OCI-LY3 (cell line): ENCODE results near the gene NLGN1.
A peak's percentile ranks its signal among the peaks of the same experiment; 100 is the strongest.

Experiments
- H2AFZ ChIP-seq: fragments of 200-600, 300-600 bp; shearing (Covaris generic); 2 replicates; pipeline ENCODE4 v1.6.0; 2014; ENCODE audit warnings: antibody characterized with exemption, low read depth, low read length
- H3K27ac ChIP-seq: fragments of 200-600, 300-600 bp; sonication (generic); 2 replicates; pipeline ENCODE4 v1.5.1; 2014; ENCODE audit warnings: mild to moderate bottlenecking, low read length, moderate library complexity, mixed read lengths
- H3K27me3 ChIP-seq: fragments of 200-600, 300-600 bp; sonication (generic); 2 replicates; pipeline ENCODE4 v1.6.1; 2014; ENCODE audit warnings: low read depth, low read length, mixed read lengths
- H3K36me3 ChIP-seq: fragments of 200-600, 300-600 bp; sonication (generic); replicated peaks from 2 replicates; pipeline ENCODE3; 2014; ENCODE audit warnings: low read depth, low read length, mixed read lengths
- H3K4me1 ChIP-seq: fragments of 300-600, 200-600 bp; sonication (generic); 2 replicates; pipeline ENCODE4 v1.6.1; 2014; ENCODE audit warnings: low read length, mixed read lengths
- H3K4me2 ChIP-seq: fragments of 200-600, 300-600 bp; sonication (generic); 2 replicates; pipeline ENCODE4 v1.6.1; 2014; ENCODE audit warnings: low read length, mixed read lengths
- H3K4me3 ChIP-seq: fragments of 300-600, 200-600 bp; sonication (generic); 2 replicates; pipeline ENCODE4 v1.5.1; 2014; ENCODE audit warnings: antibody characterized with exemption, mild to moderate bottlenecking, low read length, moderate library complexity
- H3K79me2 ChIP-seq: fragments of 300-600, 200-600 bp; shearing (Covaris generic); 2 replicates; pipeline ENCODE4 v1.6.1; 2014; ENCODE audit warnings: mild to moderate bottlenecking, low read length, mixed read lengths
- H3K9ac ChIP-seq: fragments of 300-600, 200-600 bp; shearing (Covaris generic); 2 replicates; pipeline ENCODE4 v1.6.0; 2014; ENCODE audit warnings: mild to moderate bottlenecking, low read length, moderate library complexity
- H3K9me3 ChIP-seq: fragments of 200-600, 300-600 bp; shearing (Covaris generic); 2 replicates; pipeline ENCODE4 v1.6.1; 2014; ENCODE audit warnings: low read length, mixed read lengths; ENCODE audit not compliant: insufficient read depth
- H4K20me1 ChIP-seq: fragments of 200-600, 300-600 bp; sonication (generic); 2 replicates; pipeline ENCODE4 v1.6.1; 2016; ENCODE audit warnings: low read length, mixed read lengths; ENCODE audit not compliant: insufficient read depth
- CTCF ChIP-seq: fragments of 200-600, 300-600 bp; sonication (generic); IDR thresholded peaks from 2 replicates; pipeline ENCODE4 v1.5.1; 2014; ENCODE audit warnings: antibody characterized with exemption, low read length, low read depth
- EZH2phosphoT487 ChIP-seq: fragments of 200-600 bp; shearing (Covaris generic); IDR thresholded peaks from 2 replicates; pipeline ENCODE4 v1.6.1; 2018; ENCODE audit warnings: antibody characterized with exemption, mixed run types, low read depth

Gene NLGN1

DNA sequence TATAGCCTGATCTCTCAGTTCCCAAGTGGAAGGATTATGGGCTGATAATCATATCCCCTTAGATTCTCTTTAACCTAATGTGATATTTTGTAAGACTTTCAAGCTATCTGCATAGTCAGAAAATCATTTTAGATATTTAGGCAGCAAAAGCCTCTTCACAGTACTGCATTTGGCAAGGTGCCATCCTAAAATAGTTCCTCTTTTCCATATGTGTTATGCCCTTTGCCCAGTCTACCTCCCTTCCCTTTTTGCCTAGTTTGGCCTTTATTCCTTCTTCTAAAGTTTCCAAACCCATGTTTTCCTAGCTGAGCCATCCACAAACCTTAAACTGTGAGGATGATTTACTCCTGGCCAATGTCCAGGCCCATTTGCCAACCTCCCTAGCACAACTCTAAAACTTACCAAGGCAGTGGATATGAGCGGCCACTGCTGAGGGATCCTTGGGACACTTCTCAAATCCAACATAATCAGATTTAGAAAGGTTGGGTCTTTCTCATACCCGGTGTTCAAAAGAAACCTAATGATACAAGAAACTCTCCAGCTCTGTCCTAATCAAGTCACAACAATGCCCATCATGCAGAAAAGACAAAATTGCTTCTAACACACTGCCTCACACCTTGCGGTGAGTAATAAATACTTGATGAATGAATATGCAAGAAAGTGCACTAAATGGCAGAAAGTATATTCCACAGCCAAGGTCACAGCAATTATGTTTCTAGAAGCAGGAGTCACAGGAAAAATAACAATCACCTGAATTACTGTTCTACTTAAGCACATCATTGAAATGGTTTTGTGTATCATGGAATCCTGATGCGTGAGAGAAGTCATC lies 493.9 kb downstream of the NLGN1 start:
- Histone ChIP-seq H3K9me3 (no peaks in the 10 kb centered on the region), H3K27ac (no peak overlapping the region), H4K20me1 (no peaks in the 10 kb centered on the region), H3K79me2 (no peaks in the 10 kb centered on the region), H3K4me3 (no peak overlapping the region), H3K36me3 (no peaks in the 10 kb centered on the region), H3K4me1 (peaks cover 16% of the 10 kb centered on the region), H3K27me3 (no peaks in the 10 kb centered on the region), H2AFZ (no peak overlapping the region), H3K9ac (no peak overlapping the region), H3K4me2 (no peak overlapping the region)
- no peak for TF ChIP-seq EZH2phosphoT487

GRCh38 chr3:173892547-173892946 lies 495.0 kb downstream of the NLGN1 start:
- H3K4me2 ChIP-seq = peak overlapping the region; percentile 47
- H4K20me1 ChIP-seq = no peaks in the 10 kb centered on the region
- H3K9me3 ChIP-seq = no peaks in the 10 kb centered on the region
- no peaks in the 10 kb centered on the region for H3K27me3 ChIP-seq
- H2AFZ ChIP-seq = peak overlapping the region; percentile 56; the same call in 1 of the 2 replicates
- TF ChIP-seq EZH2phosphoT487 (no peak), CTCF (no peak)
- H3K4me1 ChIP-seq = peaks cover 16% of the 10 kb centered on the region
- no peaks in the 10 kb centered on the region for H3K79me2 ChIP-seq
- H3K27ac ChIP-seq = no peak overlapping the region; the same call in 1 of the 2 replicates
- H3K4me3 ChIP-seq = no peak overlapping the region
- H3K9ac ChIP-seq = no peak overlapping the region
- H3K36me3 ChIP-seq = no peaks in the 10 kb centered on the region

- Histone ChIP-seq H3K79me2 (no peaks in the 10 kb centered on the region), H3K4me2 (peak overlapping the region; percentile 47), H3K36me3 (no peaks in the 10 kb centered on the region), H3K27ac (no peak overlapping the region), H3K4me3 (no peak overlapping the region), H3K27me3 (no peaks in the 10 kb centered on the region), H3K4me1 (peaks cover 16% of the 10 kb centered on the region), H2AFZ (peak overlapping the region; percentile 56; the same call in 1 of the 2 replicates), H4K20me1 (no peaks in the 10 kb centered on the region), H3K9me3 (no peaks in the 10 kb centered on the region), H3K9ac (no peak overlapping the region)
- TF ChIP-seq CTCF (no peak), EZH2phosphoT487 (no peak)
These were observed 495.5 kb downstream of the NLGN1 start for GRCh38 chr3:173893066-173893465.

DNA sequence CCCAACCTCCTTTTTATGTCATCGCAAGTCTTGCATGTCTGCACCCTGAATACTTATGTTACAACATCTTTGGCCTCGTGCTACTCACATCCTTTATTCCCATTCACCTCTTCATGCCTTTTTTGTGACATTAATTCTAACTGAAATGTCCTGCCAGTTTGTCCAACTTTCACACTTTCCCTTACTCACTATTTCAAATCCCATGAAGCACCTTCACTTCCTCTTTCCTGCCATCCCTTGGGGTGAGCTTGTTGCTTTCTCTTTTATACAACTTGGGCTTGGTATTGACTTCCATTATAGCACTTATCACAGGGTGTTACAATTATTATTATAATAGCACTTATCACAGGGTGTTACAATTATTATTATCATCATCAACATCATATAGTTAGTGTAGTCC lies 496.3 kb downstream of the NLGN1 start:
- H3K36me3 ChIP-seq = no peaks in the 10 kb centered on the region
- no peaks in the 10 kb centered on the region for H3K9me3 ChIP-seq
- no peak overlapping the region for H2AFZ ChIP-seq
- H3K4me2 ChIP-seq = no peak overlapping the region
- H3K27ac ChIP-seq = no peak overlapping the region
- H3K4me1 ChIP-seq = peaks cover 16% of the 10 kb centered on the region
- no peak overlapping the region for H3K4me3 ChIP-seq
- no peaks in the 10 kb centered on the region for H3K27me3 ChIP-seq
- no peaks in the 10 kb centered on the region for H4K20me1 ChIP-seq
- no peak for TF ChIP-seq EZH2phosphoT487
- no peak for TF ChIP-seq CTCF
- no peak overlapping the region for H3K9ac ChIP-seq
- no peaks in the 10 kb centered on the region for H3K79me2 ChIP-seq
